HG03175 (cell line): ENCODE data around the gene CALHM6.

Experiments used
- ATAC-seq: cut with Tn5 transposase; IDR thresholded peaks from one replicate; pipeline ENCODE4 v1.9.1; 2021; ENCODE audit warnings: mild to moderate bottlenecking, moderate library complexity; ENCODE audit not compliant: unreplicated experiment

CALHM6 gene

DNA sequence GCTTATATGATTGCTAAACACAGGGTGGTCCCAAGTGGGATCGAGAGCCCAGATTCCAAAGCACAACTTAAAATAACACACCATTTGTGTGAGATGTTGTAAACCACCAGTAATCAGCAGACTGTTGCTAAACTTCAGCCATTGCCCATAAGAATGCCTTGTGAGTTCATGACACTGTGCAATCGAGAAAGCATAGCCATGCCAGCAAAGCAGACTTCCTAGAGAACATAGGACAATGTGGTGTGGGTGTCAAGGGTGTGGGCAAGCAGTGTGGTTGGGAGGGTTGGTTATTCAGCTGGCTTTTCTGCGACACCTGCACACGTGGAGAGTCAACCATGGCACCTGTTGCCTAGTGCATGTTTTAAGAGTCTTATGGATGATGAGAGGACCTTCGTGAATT lies 16.1 kb upstream of the CALHM6 start:
- ATAC-seq, result no peak

DNA sequence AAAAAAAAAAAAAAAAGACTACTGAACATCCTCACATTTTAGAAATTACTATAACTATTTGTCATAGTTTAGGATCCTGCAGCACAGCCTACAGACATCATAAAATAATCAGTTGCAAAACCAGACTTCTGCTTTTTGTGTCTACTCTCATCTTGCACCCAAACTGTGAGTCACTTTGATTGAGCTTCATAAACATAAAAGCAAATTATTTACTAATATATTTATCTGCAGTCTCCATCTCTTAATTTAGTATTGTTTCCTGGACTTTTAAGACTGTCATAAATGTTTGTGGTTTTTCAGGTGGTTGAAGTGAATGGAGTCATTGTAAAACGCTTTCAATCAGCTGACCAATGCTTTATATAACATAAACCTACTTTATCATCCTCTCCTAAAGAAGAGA lies 14.8 kb upstream of the CALHM6 start:
- ATAC-seq, result no peak

- no peak for ATAC-seq
These were observed 14.1 kb upstream of the CALHM6 start for GRCh38 chr6:116447052-116447451.

DNA sequence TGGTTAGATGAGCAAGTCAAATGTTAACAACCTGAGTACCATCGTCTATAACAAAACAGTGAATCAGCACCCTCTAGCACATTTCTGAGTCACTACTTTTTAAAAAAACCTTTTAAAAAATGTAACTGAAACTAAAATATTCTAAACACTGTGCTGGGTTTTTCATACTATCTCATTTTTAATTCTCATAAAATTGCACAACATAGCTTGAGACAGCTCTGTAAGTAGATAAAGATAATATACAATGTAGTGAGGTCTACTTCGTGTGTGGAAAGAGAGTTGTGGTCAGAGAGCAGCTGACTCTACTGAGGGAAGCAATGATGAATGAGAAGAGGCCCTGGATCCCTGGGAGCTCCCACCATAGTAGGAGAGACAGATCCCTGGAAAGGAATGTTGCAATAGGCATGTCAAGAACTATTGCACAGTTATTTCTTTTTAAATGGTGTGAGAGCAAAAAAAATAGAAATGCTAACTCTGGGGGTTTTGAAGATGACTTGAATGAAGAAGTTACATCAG lies 13.6 kb upstream of the CALHM6 start:
- no peak for ATAC-seq

DNA sequence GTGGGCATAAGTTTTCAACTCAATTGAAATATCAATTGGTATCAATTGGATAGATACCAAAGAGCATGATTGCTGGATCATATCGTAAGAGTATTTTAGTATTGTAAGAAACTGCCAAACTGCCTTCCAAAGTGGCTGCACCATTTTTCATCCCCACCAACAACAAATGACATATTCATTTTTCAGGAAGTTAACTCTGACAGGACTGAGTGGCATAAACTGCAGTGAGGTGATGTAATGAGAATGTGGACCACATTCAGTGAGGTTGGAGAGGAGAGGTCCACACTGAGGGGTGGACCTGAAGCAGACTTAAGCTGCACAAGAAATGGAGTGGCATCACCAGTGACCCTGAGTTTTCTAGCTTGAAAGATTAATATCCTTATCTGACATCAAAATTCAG lies 11.6 kb upstream of the CALHM6 start:
- no peak for ATAC-seq

- no peak for ATAC-seq
These were observed 10.9 kb upstream of the CALHM6 start for GRCh38 chr6:116450185-116450710.

- peak; percentile 90 for ATAC-seq
These were observed 10.1 kb upstream of the CALHM6 start for GRCh38 chr6:116450769-116451740.

- ATAC-seq, result no peak
These were observed 9.3 kb upstream of the CALHM6 start for GRCh38 chr6:116451916-116452315.

- ATAC-seq, result no peak
These were observed 8.6 kb upstream of the CALHM6 start for GRCh38 chr6:116452531-116452930.

- ATAC-seq, result no peak
These were observed 5.1 kb upstream of the CALHM6 start for GRCh38 chr6:116456106-116456505.

- no peak for ATAC-seq
These were observed 4.2 kb upstream of the CALHM6 start for GRCh38 chr6:116456927-116457326.

- no peak for ATAC-seq
These were observed 2.9 kb upstream of the CALHM6 start for GRCh38 chr6:116458264-116458663.

- no peak for ATAC-seq
These were observed 1.2 kb upstream of the CALHM6 start for GRCh38 chr6:116459927-116460326.

DNA sequence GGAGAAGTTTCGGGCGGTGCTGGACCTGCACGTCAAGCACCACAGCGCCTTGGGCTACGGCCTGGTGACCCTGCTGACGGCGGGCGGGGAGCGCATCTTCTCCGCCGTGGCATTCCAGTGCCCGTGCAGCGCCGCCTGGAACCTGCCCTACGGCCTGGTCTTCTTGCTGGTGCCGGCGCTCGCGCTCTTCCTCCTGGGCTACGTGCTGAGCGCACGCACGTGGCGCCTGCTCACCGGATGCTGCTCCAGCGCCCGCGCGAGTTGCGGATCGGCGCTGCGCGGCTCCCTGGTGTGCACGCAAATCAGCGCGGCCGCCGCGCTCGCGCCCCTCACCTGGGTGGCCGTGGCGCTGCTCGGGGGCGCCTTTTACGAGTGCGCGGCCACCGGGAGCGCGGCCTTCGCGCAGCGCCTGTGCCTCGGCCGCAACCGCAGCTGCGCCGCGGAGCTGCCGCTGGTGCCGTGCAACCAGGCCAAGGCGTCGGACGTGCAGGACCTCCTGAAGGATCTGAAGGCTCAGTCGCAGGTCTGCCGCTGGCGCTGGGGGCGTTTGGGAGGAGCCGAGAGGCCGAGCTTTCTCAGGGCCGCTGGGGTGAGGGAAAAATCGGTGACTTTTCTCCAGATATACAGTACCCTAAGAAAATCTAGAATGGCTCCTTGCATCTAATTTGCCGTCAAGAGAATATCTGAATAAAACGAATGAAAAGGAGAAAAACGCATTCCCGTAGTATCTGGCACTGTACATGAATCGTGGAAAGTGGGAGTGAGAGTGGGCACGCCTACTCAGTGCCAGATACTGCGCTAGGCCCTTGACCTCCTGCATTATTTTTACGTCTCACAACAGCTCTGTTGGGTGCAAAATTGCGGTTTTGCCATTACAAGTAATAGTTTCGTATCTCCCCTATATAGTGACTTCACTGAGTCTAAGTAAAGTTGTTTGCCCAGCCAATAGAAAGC lies 1.0 kb downstream of the CALHM6 start:
- peak; percentile 81 for ATAC-seq

DNA sequence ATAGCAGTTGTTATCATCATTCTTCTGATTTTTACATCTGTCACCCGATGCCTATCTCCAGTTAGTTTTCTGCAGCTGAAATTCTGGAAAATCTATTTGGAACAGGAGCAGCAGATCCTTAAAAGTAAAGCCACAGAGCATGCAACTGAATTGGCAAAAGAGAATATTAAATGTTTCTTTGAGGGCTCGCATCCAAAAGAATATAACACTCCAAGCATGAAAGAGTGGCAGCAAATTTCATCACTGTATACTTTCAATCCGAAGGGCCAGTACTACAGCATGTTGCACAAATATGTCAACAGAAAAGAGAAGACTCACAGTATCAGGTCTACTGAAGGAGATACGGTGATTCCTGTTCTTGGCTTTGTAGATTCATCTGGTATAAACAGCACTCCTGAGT lies 2.1 kb downstream of the CALHM6 start:
- no peak for ATAC-seq

- ATAC-seq, result no peak
These were observed 4.1 kb downstream of the CALHM6 start for GRCh38 chr6:116465246-116465645.

DNA sequence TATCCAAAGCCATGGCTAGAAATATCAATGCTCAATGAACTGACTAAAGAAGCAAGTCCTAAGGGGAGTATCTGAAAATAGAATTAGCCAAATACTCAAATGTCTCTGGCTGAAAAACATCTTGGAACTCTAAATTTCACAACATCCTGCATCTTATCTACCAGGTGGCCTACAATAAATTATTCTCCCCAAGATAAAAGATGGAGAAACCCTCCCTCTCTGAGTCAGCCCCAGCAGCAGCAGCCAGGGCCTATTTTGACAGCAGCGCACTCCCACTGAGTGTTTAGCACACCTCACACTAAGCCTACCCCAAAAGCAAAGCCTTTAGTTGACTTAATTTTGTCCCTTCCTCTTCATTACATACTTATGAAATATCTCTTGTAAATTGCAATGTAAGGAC lies 5.9 kb downstream of the CALHM6 start:
- ATAC-seq, result no peak

- ATAC-seq, result no peak
These were observed 6.3 kb downstream of the CALHM6 start for GRCh38 chr6:116467514-116467913.

- no peak for ATAC-seq
These were observed 7.1 kb downstream of the CALHM6 start for GRCh38 chr6:116468293-116468692.

DNA sequence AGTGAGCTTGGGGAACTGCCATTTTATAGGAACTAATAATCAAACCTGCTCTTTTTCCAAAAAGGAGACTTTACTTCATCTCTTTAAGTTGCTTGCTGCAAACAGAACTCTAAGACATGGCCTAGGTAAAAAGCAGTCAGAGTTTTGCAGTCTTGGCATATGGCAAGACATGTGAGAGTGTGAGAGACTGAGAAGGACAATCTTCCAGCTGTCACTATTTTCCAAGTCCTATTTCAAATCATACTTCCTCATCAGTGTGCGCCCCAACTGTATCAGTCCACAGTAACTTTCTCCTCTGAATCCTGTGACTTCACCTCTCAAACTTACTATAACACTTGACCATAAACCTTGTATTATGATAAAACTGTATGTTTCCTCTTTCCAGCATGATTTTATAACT lies 10.4 kb downstream of the CALHM6 start:
- ATAC-seq, result no peak

GRCh38 chr6:116472706-116473105 lies 11.5 kb downstream of the CALHM6 start:
- ATAC-seq, result no peak
